ENCODE measurements around the gene PDCD1LG2.

DNA sequence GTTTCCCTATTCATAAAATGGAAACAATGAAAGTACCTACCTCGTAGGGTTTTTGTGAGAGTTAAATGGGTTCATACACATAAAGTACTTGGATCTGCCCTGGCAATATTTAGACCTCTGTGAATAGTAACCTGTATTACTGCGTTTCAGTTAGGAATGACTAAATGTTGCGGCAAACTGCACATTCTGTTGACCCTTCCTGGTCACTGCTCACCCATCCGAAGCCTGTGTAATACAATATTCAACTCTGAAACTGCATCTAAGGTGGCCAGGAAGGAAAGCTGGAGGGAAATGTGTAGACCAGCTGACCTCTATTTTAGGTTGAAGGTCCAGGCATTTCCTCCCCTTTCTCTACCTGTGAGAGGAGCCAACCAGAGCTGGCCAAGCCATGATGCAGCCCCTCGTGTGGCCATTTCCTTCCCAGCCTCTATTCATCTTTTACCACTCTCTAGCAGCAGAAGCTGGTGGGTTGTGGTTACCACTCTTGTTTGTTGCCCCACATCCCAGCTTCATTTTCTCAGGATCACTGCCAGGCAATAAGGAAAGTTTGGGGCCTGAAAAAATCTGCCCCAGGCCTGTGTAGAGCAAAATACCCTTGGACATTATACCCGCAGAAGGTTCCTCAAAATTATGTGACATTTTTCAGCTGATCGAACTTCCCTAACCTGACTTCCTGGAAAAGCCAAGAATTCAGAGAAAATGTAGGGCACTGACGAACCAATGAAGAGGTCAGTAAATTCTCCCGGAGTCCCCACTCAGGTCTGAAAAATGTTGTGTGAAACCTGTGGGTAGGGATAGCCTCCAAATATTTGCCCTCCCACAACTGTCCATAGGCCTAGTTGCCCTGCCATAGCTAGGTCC is 20.5 kb upstream of the PDCD1LG2 start:
- TF ChIP-seq, protein P1, sequence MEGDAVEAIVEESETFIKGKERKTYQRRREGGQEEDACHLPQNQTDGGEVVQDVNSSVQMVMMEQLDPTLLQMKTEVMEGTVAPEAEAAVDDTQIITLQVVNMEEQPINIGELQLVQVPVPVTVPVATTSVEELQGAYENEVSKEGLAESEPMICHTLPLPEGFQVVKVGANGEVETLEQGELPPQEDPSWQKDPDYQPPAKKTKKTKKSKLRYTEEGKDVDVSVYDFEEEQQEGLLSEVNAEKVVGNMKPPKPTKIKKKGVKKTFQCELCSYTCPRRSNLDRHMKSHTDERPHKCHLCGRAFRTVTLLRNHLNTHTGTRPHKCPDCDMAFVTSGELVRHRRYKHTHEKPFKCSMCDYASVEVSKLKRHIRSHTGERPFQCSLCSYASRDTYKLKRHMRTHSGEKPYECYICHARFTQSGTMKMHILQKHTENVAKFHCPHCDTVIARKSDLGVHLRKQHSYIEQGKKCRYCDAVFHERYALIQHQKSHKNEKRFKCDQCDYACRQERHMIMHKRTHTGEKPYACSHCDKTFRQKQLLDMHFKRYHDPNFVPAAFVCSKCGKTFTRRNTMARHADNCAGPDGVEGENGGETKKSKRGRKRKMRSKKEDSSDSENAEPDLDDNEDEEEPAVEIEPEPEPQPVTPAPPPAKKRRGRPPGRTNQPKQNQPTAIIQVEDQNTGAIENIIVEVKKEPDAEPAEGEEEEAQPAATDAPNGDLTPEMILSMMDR (IDR thresholded peaks at IDR 0.05; ENCODE audit: low read depth, low read length, poor library complexity, severe bottlenecking), result no peak
- TF ChIP-seq EZH2phosphoT487 (IDR thresholded peaks at IDR 0.05; ENCODE audit: borderline replicate concordance, low read length), result no peak
